GM12864 (cell line): ENCODE data around the gene RNF217.
"Not testable (repeated sequence)": the region's sequence is repeated elsewhere in the genome, so short reads cannot be mapped to it uniquely, and the experiment has no call there.

Experiments
- DNase-seq: peaks from one replicate; pipeline ENCODE4 v3.0.0-alpha.2; 2011; ENCODE audit warnings: low read depth
- H3K4me3 ChIP-seq: 2 replicates; pipeline ENCODE4 v1.5.1; 2011; ENCODE audit warnings: mild to moderate bottlenecking, low read depth, low read length, control low read depth
- TF ChIP-seq, protein P1 (sequence below): IDR thresholded peaks from 2 replicates; pipeline ENCODE4 v1.5.1; 2011; ENCODE audit warnings: low read depth, mild to moderate bottlenecking, moderate library complexity, low read length, control low read depth, inconsistent platforms; ENCODE audit errors: missing control alignments

The RNF217 gene

DNA sequence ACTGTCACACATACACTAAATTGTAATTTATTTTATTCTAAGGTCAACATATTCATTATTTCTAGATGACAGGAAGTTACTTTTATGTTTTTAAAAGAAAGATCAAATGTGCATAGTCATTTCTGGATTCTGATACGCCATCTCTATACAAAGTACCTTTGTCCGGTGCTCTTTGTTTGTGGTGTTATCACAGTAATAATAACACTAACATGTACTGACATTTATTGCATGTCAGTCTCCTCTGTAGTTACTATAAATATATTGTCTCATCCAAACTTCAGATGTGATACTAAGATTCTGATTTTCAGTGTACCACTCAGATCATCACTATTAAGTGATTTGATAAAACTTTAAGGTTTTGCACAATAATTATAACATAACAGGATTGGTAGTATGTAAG, 101.1 kb downstream of the RNF217 start:
- H3K4me3 ChIP-seq, result no peak overlapping the region
- DNase-seq, result no peak
- TF ChIP-seq, protein P1, sequence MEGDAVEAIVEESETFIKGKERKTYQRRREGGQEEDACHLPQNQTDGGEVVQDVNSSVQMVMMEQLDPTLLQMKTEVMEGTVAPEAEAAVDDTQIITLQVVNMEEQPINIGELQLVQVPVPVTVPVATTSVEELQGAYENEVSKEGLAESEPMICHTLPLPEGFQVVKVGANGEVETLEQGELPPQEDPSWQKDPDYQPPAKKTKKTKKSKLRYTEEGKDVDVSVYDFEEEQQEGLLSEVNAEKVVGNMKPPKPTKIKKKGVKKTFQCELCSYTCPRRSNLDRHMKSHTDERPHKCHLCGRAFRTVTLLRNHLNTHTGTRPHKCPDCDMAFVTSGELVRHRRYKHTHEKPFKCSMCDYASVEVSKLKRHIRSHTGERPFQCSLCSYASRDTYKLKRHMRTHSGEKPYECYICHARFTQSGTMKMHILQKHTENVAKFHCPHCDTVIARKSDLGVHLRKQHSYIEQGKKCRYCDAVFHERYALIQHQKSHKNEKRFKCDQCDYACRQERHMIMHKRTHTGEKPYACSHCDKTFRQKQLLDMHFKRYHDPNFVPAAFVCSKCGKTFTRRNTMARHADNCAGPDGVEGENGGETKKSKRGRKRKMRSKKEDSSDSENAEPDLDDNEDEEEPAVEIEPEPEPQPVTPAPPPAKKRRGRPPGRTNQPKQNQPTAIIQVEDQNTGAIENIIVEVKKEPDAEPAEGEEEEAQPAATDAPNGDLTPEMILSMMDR, result no peak

DNA sequence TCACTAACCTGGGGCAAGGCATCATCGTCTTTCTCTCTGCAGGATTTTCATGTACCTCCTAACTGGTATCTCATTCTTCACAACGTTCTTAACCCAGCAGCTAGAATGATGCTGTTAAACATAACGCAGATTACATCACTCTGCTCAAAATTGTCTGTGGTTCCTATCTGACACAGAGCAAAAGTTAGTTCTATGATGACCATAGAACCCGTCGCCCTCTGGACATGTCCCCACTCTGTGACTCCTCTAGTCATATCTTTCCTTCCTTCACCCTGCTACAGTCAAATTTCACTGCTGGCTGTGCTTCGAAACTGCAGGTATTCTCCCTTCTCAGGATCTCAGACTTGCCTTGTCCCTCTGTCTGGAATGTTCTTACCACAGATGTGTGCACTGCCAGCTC, 103.9 kb downstream of the RNF217 start:
- TF ChIP-seq, protein P1, result no peak
- no peak overlapping the region for H3K4me3 ChIP-seq
- DNase-seq, result no peak

DNA sequence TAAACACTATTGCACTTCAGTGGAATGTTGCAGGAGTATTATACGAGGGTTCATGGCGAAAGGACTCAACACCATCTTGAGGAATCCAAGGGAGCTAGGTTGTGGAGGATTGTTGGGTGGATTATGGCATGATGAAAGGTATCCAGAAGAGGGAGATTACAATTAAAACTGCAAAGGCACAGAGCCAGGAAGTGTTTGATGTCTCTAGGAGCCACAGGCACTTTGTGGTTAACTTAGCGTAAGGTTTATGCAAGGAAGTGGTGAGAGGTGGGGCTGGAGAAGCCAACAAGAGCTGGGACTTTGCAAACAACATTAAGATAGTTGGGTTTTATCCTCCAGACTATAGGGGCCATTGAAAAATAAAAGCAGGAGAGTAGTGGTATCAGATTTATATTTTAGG, 104.7 kb downstream of the RNF217 start:
- no peak overlapping the region for H3K4me3 ChIP-seq
- TF ChIP-seq, protein P1, result no peak
- no peak for DNase-seq

DNA sequence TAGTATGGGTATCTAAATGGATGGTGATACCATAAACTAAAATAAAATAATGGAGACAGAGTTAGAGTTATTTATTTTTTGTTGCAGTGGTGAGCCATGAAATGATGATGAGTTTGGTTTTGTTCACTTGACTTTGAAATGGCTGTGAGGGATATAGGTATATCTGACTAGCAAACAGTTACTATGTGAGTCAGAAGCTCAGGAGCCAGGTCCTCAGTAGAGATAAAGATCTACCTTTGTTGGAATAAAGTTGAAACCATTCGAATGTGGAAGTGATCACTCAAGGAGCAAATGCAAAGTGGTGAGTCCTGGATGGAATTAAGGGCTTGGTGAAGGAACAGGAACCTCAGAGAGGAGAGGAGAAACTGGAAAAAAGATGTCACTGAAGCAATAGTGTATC, 105.3 kb downstream of the RNF217 start:
- no peak for DNase-seq
- H3K4me3 ChIP-seq, result no peak overlapping the region
- TF ChIP-seq, protein P1, result no peak

DNA sequence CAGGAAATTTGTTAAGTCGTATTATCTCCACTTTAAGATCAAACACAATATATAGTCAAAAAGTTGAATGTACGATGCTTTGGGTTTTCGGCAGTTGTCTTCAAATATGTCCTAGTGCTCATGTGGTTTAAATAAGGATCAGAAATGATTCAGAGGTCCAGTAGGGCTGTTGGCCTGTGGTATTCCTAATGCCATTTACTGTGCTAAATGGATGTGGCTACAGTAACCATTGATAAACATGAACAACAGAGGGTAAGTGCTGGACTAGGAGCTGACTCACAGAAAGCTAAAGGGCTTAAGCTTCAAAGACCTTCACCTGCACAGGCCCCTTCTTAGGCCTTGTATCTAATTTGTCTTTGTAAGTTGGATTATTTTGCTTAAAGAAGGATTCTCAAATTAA, 110.8 kb downstream of the RNF217 start:
- TF ChIP-seq, protein P1, result no peak
- no peak for DNase-seq
- no peak overlapping the region for H3K4me3 ChIP-seq

DNA sequence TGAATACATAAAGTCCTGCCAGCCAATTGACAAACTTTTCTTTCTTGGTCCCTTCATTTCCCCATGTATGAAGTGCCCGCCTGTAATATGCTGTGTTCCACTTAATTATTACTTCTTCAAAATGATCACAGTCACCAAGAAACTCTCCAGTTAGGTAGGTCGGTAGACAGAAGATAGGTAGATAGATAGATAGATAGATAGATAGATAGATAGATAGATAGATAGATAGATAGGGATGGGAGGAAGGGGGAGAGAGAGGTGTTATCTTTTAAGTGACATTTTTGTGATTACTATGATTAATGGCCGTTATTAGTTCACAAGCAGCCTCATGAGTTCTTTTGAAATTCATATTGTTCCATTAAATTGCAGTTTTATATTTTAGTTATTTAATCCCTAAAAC, 111.9 kb downstream of the RNF217 start:
- no peak for DNase-seq
- TF ChIP-seq, protein P1, result no peak

DNA sequence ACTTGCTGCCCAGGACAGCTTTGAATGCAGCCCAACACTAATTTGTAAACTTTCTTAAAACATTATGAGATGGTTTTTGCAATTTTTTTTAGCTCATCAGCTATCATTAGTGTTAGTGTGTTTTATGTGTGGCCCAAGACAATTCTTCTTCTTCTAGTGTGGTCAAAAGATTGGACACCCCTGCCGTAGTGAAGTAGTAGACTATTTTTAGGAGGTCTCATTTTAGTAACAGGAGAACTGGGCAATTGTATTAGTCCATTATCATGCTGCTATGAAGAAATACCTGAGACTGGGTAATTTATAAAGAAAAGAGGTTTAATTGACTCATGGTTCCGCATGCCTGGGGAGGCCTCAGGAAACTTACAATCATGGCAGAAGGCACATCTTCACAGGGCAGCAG, 112.8 kb downstream of the RNF217 start:
- H3K4me3 ChIP-seq, DNase-seq: not testable (repeated sequence)

More for the DNA sequence above, 111.9 kb downstream of the RNF217 start:
- H3K4me3 ChIP-seq, result no peak overlapping the region
